ENCODE measurements around the gene ZFYVE21.

ZFYVE21 gene

GRCh38 chr14:103739466-103739792 lies 23.8 kb downstream of the ZFYVE21 start:
- no peak for DNase-seq

- DNase-seq = no peak
These were observed 24.3 kb downstream of the ZFYVE21 start for GRCh38 chr14:103739793-103740501.

GRCh38 chr14:103740991-103741689 lies 25.5 kb downstream of the ZFYVE21 start:
- no peak for DNase-seq

GRCh38 chr14:103741876-103742275 lies 26.3 kb downstream of the ZFYVE21 start:
- no peak for DNase-seq

- DNase-seq = no peak
These were observed 27.1 kb downstream of the ZFYVE21 start for GRCh38 chr14:103742499-103743255.

GRCh38 chr14:103743691-103744090 lies 28.1 kb downstream of the ZFYVE21 start:
- no peak for DNase-seq

- no peak for DNase-seq
These were observed 29.2 kb downstream of the ZFYVE21 start for GRCh38 chr14:103744621-103745395.

- no peak for DNase-seq
These were observed 29.8 kb downstream of the ZFYVE21 start for GRCh38 chr14:103745424-103745823.

GRCh38 chr14:103746701-103747100 lies 31.1 kb downstream of the ZFYVE21 start:
- no peak for DNase-seq

GRCh38 chr14:103748534-103748857 lies 32.9 kb downstream of the ZFYVE21 start:
- DNase-seq = no peak

GRCh38 chr14:103749452-103749851 lies 33.8 kb downstream of the ZFYVE21 start:
- DNase-seq = no peak

- DNase-seq = no peak
These were observed 34.2 kb downstream of the ZFYVE21 start for GRCh38 chr14:103749860-103750259.

GRCh38 chr14:103753774-103754173 lies 38.2 kb downstream of the ZFYVE21 start:
- no peak for DNase-seq

GRCh38 chr14:103755060-103755459 lies 39.5 kb downstream of the ZFYVE21 start:
- no peak for DNase-seq

GRCh38 chr14:103758059-103758776 lies 42.6 kb downstream of the ZFYVE21 start:
- DNase-seq = no peak

GRCh38 chr14:103762036-103762435 lies 46.4 kb downstream of the ZFYVE21 start:
- DNase-seq = no peak

GRCh38 chr14:103762541-103762940 lies 46.9 kb downstream of the ZFYVE21 start:
- no peak for DNase-seq

- no peak for DNase-seq
These were observed 48.3 kb downstream of the ZFYVE21 start for GRCh38 chr14:103763730-103764488.

- no peak for DNase-seq
These were observed 49.9 kb downstream of the ZFYVE21 start for GRCh38 chr14:103765526-103765925.

- DNase-seq = no peak
These were observed 51.8 kb downstream of the ZFYVE21 start for GRCh38 chr14:103767336-103767894.

- DNase-seq = no peak
These were observed 54.9 kb downstream of the ZFYVE21 start for GRCh38 chr14:103770500-103770899.

- no peak for DNase-seq
These were observed 55.3 kb downstream of the ZFYVE21 start for GRCh38 chr14:103770902-103771301.
